Fibroblast of the aortic adventitia (primary cell): ENCODE results near the gene NNAT. TPM values are rescaled to one million over a fixed set of nuclear protein-coding genes. Genes with fewer than 3 reads are reported as not detected.
A peak's percentile ranks its signal among the peaks of the same experiment; 100 is the strongest.
"Not testable (repeated sequence)": the region's sequence is repeated elsewhere in the genome, so short reads cannot be mapped to it uniquely, and the experiment has no call there.

Experiments
- DNase-seq: peaks from one replicate; pipeline ENCODE4 v3.0.0-alpha.2; 2010; ENCODE audit warnings: low read depth
- H3K4me3 ChIP-seq: 2 replicates; pipeline ENCODE4 v1.5.1; 2011; ENCODE audit warnings: low read depth, mild to moderate bottlenecking, control low read depth, low read length, moderate library complexity
- CTCF ChIP-seq: IDR thresholded peaks from 2 replicates; pipeline ENCODE4 v1.5.1; 2011; ENCODE audit warnings: mild to moderate bottlenecking, low read length, control low read depth, inconsistent platforms; ENCODE audit not compliant: insufficient read depth
- total RNA-seq: library from RNA; depleted of rRNA; stranded (reverse); fragments of >200 nt; gene quantifications from 2 replicates; pipeline ENCODE4 v1.2.3, GENCODE V29; 2012; ENCODE audit warnings: low replicate concordance

Gene NNAT
- total RNA-seq, 1 donor = 0.36 TPM

GRCh38 chr20:37534401-37535157 lies 13.5 kb downstream of the NNAT start:
- peak; percentile 89 for DNase-seq
- no peak overlapping the region for H3K4me3 ChIP-seq
- TF ChIP-seq CTCF = peak; percentile 77

- DNase-seq = no peak
- no peak overlapping the region for H3K4me3 ChIP-seq
- TF ChIP-seq CTCF = no peak
Observed at GRCh38 chr20:37535443-37536132, 14.5 kb downstream of the NNAT start.

- H3K4me3 ChIP-seq = no peak overlapping the region
- DNase-seq = no peak
- TF ChIP-seq CTCF = no peak
Observed at GRCh38 chr20:37537505-37537904, 16.5 kb downstream of the NNAT start.

GRCh38 chr20:37538003-37538402 lies 17.0 kb downstream of the NNAT start:
- DNase-seq = peak; percentile 63
- no peak for TF ChIP-seq CTCF
- H3K4me3 ChIP-seq = no peak overlapping the region

GRCh38 chr20:37539424-37539823 lies 18.4 kb downstream of the NNAT start:
- no peak for DNase-seq
- no peak overlapping the region for H3K4me3 ChIP-seq
- no peak for TF ChIP-seq CTCF

GRCh38 chr20:37540001-37540400 lies 19.0 kb downstream of the NNAT start:
- H3K4me3 ChIP-seq = no peak overlapping the region
- TF ChIP-seq CTCF = no peak
- no peak for DNase-seq

- not testable (repeated sequence) for DNase-seq, H3K4me3 ChIP-seq
Observed at GRCh38 chr20:37540838-37541237, 19.8 kb downstream of the NNAT start.
